CD8-positive, alpha-beta memory T cell (primary cell): ENCODE results near the gene PTPRS. TPM values are rescaled to one million over a fixed set of nuclear protein-coding genes. Genes with fewer than 3 reads are reported as not detected.
"Not testable (repeated sequence)": the region's sequence is repeated elsewhere in the genome, so short reads cannot be mapped to it uniquely, and the experiment has no call there.

Experiments used
- CTCF ChIA-PET: fragments of 350-600 bp; sonication (Branson Sonifier 250); formaldehyde crosslinking; loops from one replicate; lab custom pipeline; 2021; ENCODE audit warnings: antibody characterized with exemption; lab: Charles Lee
- POLR2A ChIA-PET: fragments of 350-600 bp; sonication (Branson Sonifier 250); formaldehyde crosslinking; loops from one replicate; lab custom pipeline; 2021; ENCODE audit warnings: antibody characterized with exemption; lab: Charles Lee
- DNase-seq, 5 donors: peaks; one replicate each; pipeline versions ENCODE4 v3.0.0 to v3.0.0-alpha.2; 2020 to 2022; ENCODE audit warnings: mixed read lengths in 1 of 5
- H3K27ac ChIP-seq: one replicate; pipeline ENCODE4 v1.7.0; 2013; ENCODE audit warnings: low read depth, mild to moderate bottlenecking, low read length, moderate library complexity
- H3K27me3 ChIP-seq: 2 replicates; pipeline ENCODE4 v1.7.0; 2013; ENCODE audit warnings: low read length, mild to moderate bottlenecking; ENCODE audit not compliant: insufficient read depth, poor library complexity, severe bottlenecking
- H3K36me3 ChIP-seq: 2 replicates; pipeline ENCODE4 v1.7.0; 2013; ENCODE audit warnings: mild to moderate bottlenecking, low read length, moderate library complexity; ENCODE audit not compliant: insufficient read depth
- H3K4me1 ChIP-seq: 2 replicates; pipeline ENCODE4 v1.7.0; 2013; ENCODE audit warnings: mild to moderate bottlenecking, low read length, moderate library complexity; ENCODE audit not compliant: insufficient read depth
- H3K4me3 ChIP-seq: 2 replicates; pipeline ENCODE4 v1.7.0; 2013; ENCODE audit warnings: mild to moderate bottlenecking, low read length
- H3K9me3 ChIP-seq: 2 replicates; pipeline ENCODE4 v1.7.0; 2013; ENCODE audit warnings: mild to moderate bottlenecking, low read length
- H3K27ac Mint-ChIP-seq, 8 donors: one replicate each; pipeline ENCODE4 v1.8.0; 2020 to 2021; ENCODE audit warnings: mixed read lengths in 8 of 8, mild to moderate bottlenecking in 6 of 8, inconsistent platforms in 3 of 8, moderate library complexity in 3 of 8
- H3K27me3 Mint-ChIP-seq, 2 donors: one replicate each; pipeline ENCODE4 v1.8.0; 2020 to 2021; ENCODE audit warnings: mixed read lengths in 2 of 2, mild to moderate bottlenecking in 1 of 2, moderate library complexity in 1 of 2
- H3K36me3 Mint-ChIP-seq, 3 donors: one replicate each; pipeline ENCODE4 v1.8.0; 2020 to 2021; ENCODE audit warnings: mixed read lengths in 3 of 3, inconsistent platforms in 1 of 3, mild to moderate bottlenecking in 1 of 3
- H3K4me1 Mint-ChIP-seq, 3 donors: one replicate each; pipeline ENCODE4 v1.8.0; 2020 to 2021; ENCODE audit warnings: mixed read lengths in 3 of 3, inconsistent platforms in 1 of 3, mild to moderate bottlenecking in 1 of 3
- H3K4me3 Mint-ChIP-seq, 7 donors: one replicate each; pipeline ENCODE4 v1.8.0; 2020 to 2021; ENCODE audit warnings: mixed read lengths in 7 of 7, mild to moderate bottlenecking in 6 of 7, moderate library complexity in 4 of 7, inconsistent platforms in 2 of 7
- H3K9me3 Mint-ChIP-seq, 5 donors: one replicate each; pipeline ENCODE4 v1.8.0; 2020 to 2022; ENCODE audit warnings: mixed read lengths in 5 of 5, mild to moderate bottlenecking in 3 of 5, moderate library complexity in 2 of 5, inconsistent platforms in 1 of 5
- polyA plus RNA-seq: library from polyadenylated mRNA; unstranded; fragments of 300-500 nt; fragmentation: Illumina TruSeq; gene quantifications from one replicate; pipeline ENCODE4 v1.2.3, GENCODE V29; 2021
- total RNA-seq, 2 experiments: library from RNA; stranded (reverse); gene quantifications; one replicate each; pipeline ENCODE4 v1.2.3, GENCODE V29; 2021

PTPRS gene
- total and polyA plus RNA-seq, 3 experiments from 2014 or later = 0.22 to 0.31 (median 0.30) TPM

GRCh38 chr19:5334824-5335500, 5.7 kb downstream of the PTPRS start:
- ChIA-PET CTCF (no interaction called here), POLR2A (no interaction called here)
- no peak overlapping the region for H3K4me3 ChIP-seq
- H3K27ac ChIP-seq = no peak overlapping the region
- peaks cover 10% of the 10 kb centered on the region for H3K4me1 ChIP-seq
- H3K27me3 ChIP-seq = peaks cover 40% of the 10 kb centered on the region
- Mint-ChIP-seq H3K27ac (no peak overlapping the region), H3K4me3 (no peak overlapping the region), H3K9me3 (peaks cover 0 to 4% (median 0%) of the 10 kb centered on the region in 5 donors), H3K4me1 (peaks cover 11 to 27% (median 11%) of the 10 kb centered on the region in 3 donors), H3K27me3 (peaks cover 51 to 57% of the 10 kb centered on the region in 2 donors), H3K36me3 (no peaks in the 10 kb centered on the region)
- H3K36me3 ChIP-seq = no peaks in the 10 kb centered on the region
- DNase-seq = no peak
- no peaks in the 10 kb centered on the region for H3K9me3 ChIP-seq

- no peak overlapping the region for H3K4me3 Mint-ChIP-seq
- peaks cover 49 to 56% of the 10 kb centered on the region in 2 donors for H3K27me3 Mint-ChIP-seq
- ChIA-PET POLR2A (no interaction called here), CTCF (no interaction called here)
- no peak overlapping the region for H3K27ac Mint-ChIP-seq
- Histone ChIP-seq H3K36me3 (no peaks in the 10 kb centered on the region), H3K27ac (no peak overlapping the region), H3K9me3 (no peaks in the 10 kb centered on the region), H3K4me1 (peaks cover 6% of the 10 kb centered on the region), H3K4me3 (no peak overlapping the region), H3K27me3 (peaks cover 39% of the 10 kb centered on the region)
- H3K9me3 Mint-ChIP-seq = peaks cover 0 to 4% (median 0%) of the 10 kb centered on the region in 5 donors
- DNase-seq = no peak
- peaks cover 10 to 24% (median 10%) of the 10 kb centered on the region in 3 donors for H3K4me1 Mint-ChIP-seq
- no peaks in the 10 kb centered on the region for H3K36me3 Mint-ChIP-seq
These were observed 6.3 kb downstream of the PTPRS start for GRCh38 chr19:5334366-5334739.

GRCh38 chr19:5333581-5334365, 6.8 kb downstream of the PTPRS start:
- peaks cover 0 to 4% (median 0%) of the 10 kb centered on the region in 5 donors for H3K9me3 Mint-ChIP-seq
- POLR2A ChIA-PET = no interaction called here
- no peak overlapping the region for H3K4me3 ChIP-seq

GRCh38 chr19:5332501-5332900, 8.1 kb downstream of the PTPRS start:
- peaks cover 24% of the 10 kb centered on the region for H3K27me3 ChIP-seq
- no peak overlapping the region for H3K27ac ChIP-seq
- Mint-ChIP-seq H3K4me1 (peaks cover 5 to 14% (median 6%) of the 10 kb centered on the region in 3 donors), H3K27ac (no peak overlapping the region), H3K36me3 (peaks cover 0 to 2% (median 0%) of the 10 kb centered on the region in 3 donors), H3K9me3 (peaks cover 0 to 2% (median 0%) of the 10 kb centered on the region in 5 donors), H3K4me3 (no peak overlapping the region), H3K27me3 (peaks cover 44 to 47% of the 10 kb centered on the region in 2 donors)
- no peaks in the 10 kb centered on the region for H3K9me3 ChIP-seq
- no peak overlapping the region for H3K4me3 ChIP-seq
- DNase-seq = no peak
- ChIA-PET POLR2A (no interaction called here), CTCF (no interaction called here)
- no peaks in the 10 kb centered on the region for H3K36me3 ChIP-seq
- H3K4me1 ChIP-seq = no peaks in the 10 kb centered on the region

More at GRCh38 chr19:5333581-5334365, 6.8 kb downstream of the PTPRS start:
- no peaks in the 10 kb centered on the region for H3K9me3 ChIP-seq
- H3K4me3 Mint-ChIP-seq = no peak overlapping the region
- no peak for DNase-seq
- H3K27ac ChIP-seq = no peak overlapping the region
- CTCF ChIA-PET = no interaction called here
- peaks cover 5 to 19% (median 6%) of the 10 kb centered on the region in 3 donors for H3K4me1 Mint-ChIP-seq
- peaks cover under 1% of the 10 kb centered on the region for H3K4me1 ChIP-seq
- no peaks in the 10 kb centered on the region for H3K36me3 ChIP-seq
- peaks cover 43 to 54% of the 10 kb centered on the region in 2 donors for H3K27me3 Mint-ChIP-seq
- peaks cover 34% of the 10 kb centered on the region for H3K27me3 ChIP-seq
- no peaks in the 10 kb centered on the region for H3K36me3 Mint-ChIP-seq
- no peak overlapping the region for H3K27ac Mint-ChIP-seq

DNA sequence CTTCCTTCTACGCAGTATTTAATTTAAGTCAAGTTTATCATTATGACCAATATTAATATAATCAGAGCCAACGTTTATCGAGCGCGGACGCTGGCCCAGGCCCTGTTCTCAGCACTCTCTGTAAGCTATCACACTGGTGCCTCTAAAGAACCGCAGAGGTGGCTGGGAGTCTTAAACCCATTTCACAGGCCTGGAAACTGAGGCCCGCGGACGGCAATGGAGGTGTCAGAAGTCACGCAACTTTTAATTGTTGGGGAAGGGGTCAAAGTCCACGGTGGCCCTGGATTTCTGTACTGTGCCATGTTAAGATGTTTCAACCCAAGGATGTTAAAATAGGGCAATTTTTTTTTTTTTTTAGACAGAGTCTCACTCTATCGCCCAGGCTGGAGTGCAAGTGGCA, 8.8 kb downstream of the PTPRS start:
- H3K27me3 Mint-ChIP-seq = peaks cover 39 to 46% of the 10 kb centered on the region in 2 donors
- no peak overlapping the region for H3K4me3 ChIP-seq
- H3K36me3 Mint-ChIP-seq = peaks cover 0 to 2% (median 0%) of the 10 kb centered on the region in 3 donors
- no peak overlapping the region for H3K4me3 Mint-ChIP-seq
- peaks cover 5 to 14% (median 6%) of the 10 kb centered on the region in 3 donors for H3K4me1 Mint-ChIP-seq
- no peaks in the 10 kb centered on the region for H3K4me1 ChIP-seq
- ChIA-PET CTCF (no interaction called here), POLR2A (no interaction called here)
- no peaks in the 10 kb centered on the region for H3K9me3 ChIP-seq
- H3K27ac Mint-ChIP-seq = no peak overlapping the region
- H3K27me3 ChIP-seq = peaks cover 19% of the 10 kb centered on the region
- H3K27ac ChIP-seq = no peak overlapping the region
- no peak for DNase-seq
- H3K36me3 ChIP-seq = no peaks in the 10 kb centered on the region
- peaks cover 0 to 2% (median 0%) of the 10 kb centered on the region in 5 donors for H3K9me3 Mint-ChIP-seq

- Mint-ChIP-seq H3K4me1 (peaks cover 0 to 3% (median 3%) of the 10 kb centered on the region in 3 donors), H3K9me3 (peaks cover 0 to 2% (median 0%) of the 10 kb centered on the region in 5 donors), H3K27me3 (peaks cover 28 to 33% of the 10 kb centered on the region in 2 donors), H3K4me3 (no peak overlapping the region), H3K27ac (no peak overlapping the region), H3K36me3 (peaks cover 0 to 2% (median 0%) of the 10 kb centered on the region in 3 donors)
- Histone ChIP-seq H3K9me3 (no peaks in the 10 kb centered on the region), H3K27me3 (peaks cover 10% of the 10 kb centered on the region), H3K4me3 (no peak overlapping the region), H3K4me1 (no peaks in the 10 kb centered on the region), H3K27ac (no peak overlapping the region), H3K36me3 (no peaks in the 10 kb centered on the region)
- DNase-seq = no peak
- POLR2A ChIA-PET = no interaction called here
- CTCF ChIA-PET = no interaction called here
These were observed 10.3 kb downstream of the PTPRS start for GRCh38 chr19:5330307-5330720.

DNA sequence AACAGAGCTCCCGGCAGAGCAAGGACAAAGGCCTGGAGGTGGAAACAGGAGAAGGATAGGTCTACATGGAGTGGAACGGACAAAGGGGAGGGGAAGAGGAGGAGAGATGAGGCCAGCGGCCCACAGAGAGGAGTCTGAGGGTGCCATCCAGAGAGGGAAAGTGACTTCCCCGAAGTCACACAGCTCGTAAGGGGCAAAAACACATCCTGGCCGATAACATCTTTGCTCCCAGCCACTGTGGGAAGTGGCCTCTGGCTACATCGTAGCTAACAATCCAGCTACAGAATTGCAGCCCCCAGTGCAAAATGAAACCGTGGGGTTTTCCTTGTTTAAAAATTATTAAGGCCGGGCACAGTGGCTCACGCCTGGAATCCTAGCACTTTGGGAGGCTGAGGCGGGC, 11.5 kb downstream of the PTPRS start:
- DNase-seq = no peak
- Histone ChIP-seq H3K4me3 (no peak overlapping the region), H3K9me3 (no peaks in the 10 kb centered on the region), H3K4me1 (no peaks in the 10 kb centered on the region), H3K27me3 (no peaks in the 10 kb centered on the region), H3K36me3 (no peaks in the 10 kb centered on the region), H3K27ac (no peak overlapping the region)
- ChIA-PET CTCF (no interaction called here), POLR2A (no interaction called here)
- no peak overlapping the region for H3K27ac Mint-ChIP-seq
- H3K27me3 Mint-ChIP-seq = peaks cover 23 to 29% of the 10 kb centered on the region in 2 donors
- no peaks in the 10 kb centered on the region for H3K4me1 Mint-ChIP-seq
- peaks cover 0 to 6% (median 2%) of the 10 kb centered on the region in 5 donors for H3K9me3 Mint-ChIP-seq
- peaks cover 0 to 2% (median 0%) of the 10 kb centered on the region in 3 donors for H3K36me3 Mint-ChIP-seq
- H3K4me3 Mint-ChIP-seq = no peak overlapping the region

DNA sequence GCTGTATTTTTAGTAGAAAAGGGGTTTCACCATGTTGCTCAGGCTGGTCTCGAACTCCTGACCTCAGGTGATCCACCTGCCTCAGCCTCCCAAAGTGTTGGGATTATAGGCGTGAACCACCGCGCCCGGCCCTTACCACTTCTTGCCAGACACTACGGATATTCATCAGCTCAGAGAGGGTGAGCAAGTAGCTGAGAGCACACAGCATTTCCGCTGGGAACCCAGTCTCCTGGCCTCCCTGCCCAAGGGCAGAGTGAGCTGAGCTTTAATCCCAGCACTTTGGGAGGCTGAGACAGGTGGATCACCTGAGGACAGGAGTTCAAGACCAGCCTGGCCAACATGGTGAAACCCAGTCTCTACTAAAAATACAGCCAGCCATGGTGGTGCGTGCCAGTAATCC, 12.2 kb downstream of the PTPRS start:
- H3K4me1 Mint-ChIP-seq, H3K27me3 ChIP-seq, H3K36me3 ChIP-seq, H3K4me3 Mint-ChIP-seq, H3K9me3 Mint-ChIP-seq, H3K4me3 ChIP-seq, DNase-seq, H3K27ac Mint-ChIP-seq, H3K36me3 Mint-ChIP-seq, H3K9me3 ChIP-seq, CTCF ChIA-PET, H3K27ac ChIP-seq, H3K4me1 ChIP-seq, POLR2A ChIA-PET: not testable (repeated sequence)
- H3K27me3 Mint-ChIP-seq = peaks cover 26 to 29% of the 10 kb centered on the region in 2 donors
